B cell (primary cell): Measurements from ENCODE around the gene TRIB2. TPM values are rescaled to one million over a fixed set of nuclear protein-coding genes. Genes with fewer than 3 reads are reported as not detected.

Experiments used
- ATAC-seq: fragments of 200-7000 bp; cut with Tn5 transposase; one replicate; pipeline ENCODE4 v1.10.0; 2021; ENCODE audit warnings: low read depth, mild to moderate bottlenecking, moderate number of reproducible peaks, moderate library complexity
- CTCF ChIA-PET: fragments of 350-600 bp; sonication (Branson Sonifier 250); formaldehyde crosslinking; loops from one replicate; lab custom pipeline; 2021; ENCODE audit warnings: antibody characterized with exemption, inconsistent platforms; lab: Charles Lee
- POLR2A ChIA-PET: fragments of 350-600 bp; sonication (Branson Sonifier 250); formaldehyde crosslinking; loops from one replicate; lab custom pipeline; 2021; ENCODE audit warnings: antibody characterized with exemption; lab: Charles Lee
- DNase-seq: peaks from one replicate; pipeline ENCODE4 v3.0.0; 2013
- H2AFZ ChIP-seq: 2 replicates; pipeline ENCODE4 v1.6.1; 2012; ENCODE audit warnings: mild to moderate bottlenecking, low read depth, low read length; ENCODE audit not compliant: insufficient read depth, poor library complexity, severe bottlenecking
- H3K27ac ChIP-seq, 2 donors: 1 replicate in 1 of 2; 2 replicates in 1 of 2; pipeline ENCODE4 v1.5.1; 2012 to 2013; ENCODE audit warnings: low read length in 2 of 2, mild to moderate bottlenecking in 2 of 2, moderate library complexity in 1 of 2
- H3K27me3 ChIP-seq, 4 experiments: fragments of 200-600 bp in 1 of 4; sonication (generic) in 1 of 4; replicated peaks in 1 of 4; 1 replicate in 2 of 4; 2 replicates in 2 of 4; pipeline versions ENCODE4 v1.6.1 to v1.7.0; 2013 to 2016; ENCODE audit warnings: low read length in 3 of 4, mild to moderate bottlenecking in 2 of 4, mixed read lengths in 1 of 4, moderate library complexity in 1 of 4; ENCODE audit not compliant: insufficient read depth in 4 of 4, control insufficient read depth in 3 of 4; ENCODE audit errors: control extremely low read depth in 1 of 4
- H3K36me3 ChIP-seq, 2 experiments: replicated peaks in 1 of 2; 1 replicate in 1 of 2; 2 replicates in 1 of 2; pipeline versions ENCODE4 v1.6.1 to v1.7.1; 2013; ENCODE audit warnings: low read length in 1 of 2; ENCODE audit not compliant: insufficient read depth in 2 of 2, control insufficient read depth in 1 of 2; ENCODE audit errors: control extremely low read depth in 1 of 2, extremely low read depth in 1 of 2
- H3K4me1 ChIP-seq, 2 donors: fragments of 200-600 bp in 1 of 2; sonication (generic) in 1 of 2; 1 replicate in 1 of 2; 2 replicates in 1 of 2; pipeline versions ENCODE4 v1.5.1 to v1.6.1; 2013 to 2017; ENCODE audit warnings: low read length in 2 of 2; ENCODE audit not compliant: control insufficient read depth in 2 of 2, insufficient read depth in 2 of 2
- H3K4me2 ChIP-seq: replicated peaks from 2 replicates; pipeline ENCODE3; 2012; ENCODE audit warnings: mild to moderate bottlenecking, low read depth, low read length; ENCODE audit not compliant: poor library complexity, severe bottlenecking
- H3K4me3 ChIP-seq, 5 experiments: fragments of 200-600 bp in 1 of 5; sonication (generic) in 1 of 5; 1 replicate in 3 of 5; 2 replicates in 2 of 5; pipeline versions ENCODE4 v1.5.1 to v1.7.0; 2011 to 2016; ENCODE audit warnings: low read length in 4 of 5, mild to moderate bottlenecking in 4 of 5, low read depth in 2 of 5, control low read depth in 1 of 5, moderate library complexity in 1 of 5; ENCODE audit not compliant: insufficient read depth in 1 of 5; ENCODE audit errors: control extremely low read depth in 1 of 5, extremely low read depth in 1 of 5
- H3K79me2 ChIP-seq: fragments of 200-600 bp; sonication (generic); one replicate; pipeline ENCODE4 v1.6.0; 2016; ENCODE audit warnings: low read length; ENCODE audit not compliant: control insufficient read depth, insufficient read depth
- H3K9ac ChIP-seq: fragments of 200-600 bp; sonication (generic); 2 replicates; pipeline ENCODE4 v1.6.1; 2017; ENCODE audit warnings: mild to moderate bottlenecking, low read length, moderate library complexity
- H3K9me3 ChIP-seq, 3 donors: one replicate each; pipeline versions ENCODE4 v1.6.1 to v1.7.1; 2013; ENCODE audit warnings: low read length in 2 of 3; ENCODE audit not compliant: control insufficient read depth in 2 of 3, insufficient read depth in 1 of 3; ENCODE audit errors: control extremely low read depth in 1 of 3
- H4K20me1 ChIP-seq: 2 replicates; pipeline ENCODE4 v1.6.0; 2012; ENCODE audit warnings: mild to moderate bottlenecking, low read length; ENCODE audit not compliant: insufficient read depth, control insufficient read depth, poor library complexity, severe bottlenecking
- H3K27ac Mint-ChIP-seq: one replicate; pipeline ENCODE4 v1.8.0; 2021; ENCODE audit warnings: mixed read lengths
- H3K27me3 Mint-ChIP-seq: one replicate; pipeline ENCODE4 v1.8.0; 2021; ENCODE audit warnings: mixed read lengths
- H3K4me1 Mint-ChIP-seq: one replicate; pipeline ENCODE4 v1.8.0; 2021; ENCODE audit warnings: mixed read lengths
- H3K4me3 Mint-ChIP-seq: one replicate; pipeline ENCODE4 v1.8.0; 2021; ENCODE audit warnings: mixed read lengths
- H3K9me3 Mint-ChIP-seq: one replicate; pipeline ENCODE4 v1.8.0; 2022; ENCODE audit warnings: mixed read lengths; ENCODE audit not compliant: insufficient read depth
- CTCF ChIP-seq: fragments of 200-600 bp; IDR thresholded peaks from one replicate; pipeline ENCODE4 v1.8.0; 2022; ENCODE audit warnings: antibody characterized with exemption, mild to moderate bottlenecking
- EZH2 ChIP-seq: IDR thresholded peaks from 2 replicates; pipeline ENCODE4 v1.6.1; 2012; ENCODE audit warnings: borderline replicate concordance, low read depth, mild to moderate bottlenecking, moderate library complexity, low read length; ENCODE audit not compliant: insufficient read depth, poor library complexity, severe bottlenecking
- WGBS: methylation state at CpG from one replicate; pipeline ENCODE4 v1.1.5; 2013; ENCODE audit warnings: missing lambda C conversion rate; ENCODE audit not compliant: insufficient coverage; 5-methylcytosine and 5-hydroxymethylcytosine counted together
- intact Hi-C: fragments of 100-400 bp; cut with micrococcal nuclease; formaldehyde crosslinking; loops from one replicate; pipeline ENCODE4 v1.10.0; 2022
- polyA plus RNA-seq: library from polyadenylated mRNA; depleted of rRNA; stranded (reverse); fragments of >200 nt; gene quantifications from 2 replicates; pipeline ENCODE4 v1.2.3, GENCODE V29; 2012
- total RNA-seq, 2 donors: library from RNA; stranded (reverse); fragments of 120-200 nt in 1 of 2; gene quantifications; 1 replicate in 1 of 2; 2 replicates in 1 of 2; pipeline versions ENCODE4 v1.2.3 to v1.2.4, GENCODE V29; 2013 to 2022

Gene TRIB2
- total and polyA plus RNA-seq, 2 donors (not counting 1 experiment from before 2014, with no cell fraction given), result 36.3 to 117 TPM

- intact Hi-C loops, result no loop called here
- Mint-ChIP-seq H3K27me3 (peaks cover 10% of the 10 kb centered on the region), H3K4me1 (peaks cover 4% of the 10 kb centered on the region), H3K27ac (no peak overlapping the region), H3K4me3 (no peak overlapping the region), H3K9me3 (no peaks in the 10 kb centered on the region)
- no peaks in the 10 kb centered on the region for H3K79me2 ChIP-seq
- peaks cover 1 to 6% (median 4%) of the 10 kb centered on the region in 3 donors for H3K9me3 ChIP-seq
- no peak overlapping the region for H3K27ac ChIP-seq
- H2AFZ ChIP-seq, result no peak overlapping the region
- H4K20me1 ChIP-seq, result no peaks in the 10 kb centered on the region
- ChIA-PET POLR2A (no interaction called here), CTCF (no interaction called here)
- H3K9ac ChIP-seq, result no peak overlapping the region
- no peaks in the 10 kb centered on the region for H3K36me3 ChIP-seq
- no peak overlapping the region for H3K4me2 ChIP-seq
- 94% methylated on average over 3 of the region's 5 CpGs for WGBS
- no peak for DNase-seq
- no peak for ATAC-seq
- no peak for TF ChIP-seq CTCF
- no peak for TF ChIP-seq EZH2
- H3K27me3 ChIP-seq, result peaks cover 0 to 4% (median 0%) of the 10 kb centered on the region in 4 experiments
- no peaks in the 10 kb centered on the region for H3K4me1 ChIP-seq
- H3K4me3 ChIP-seq, result no peak overlapping the region
Observed at GRCh38 chr2:12701786-12702167, 15.0 kb upstream of the TRIB2 start.

GRCh38 chr2:12702168-12703121 is 14.3 kb upstream of the TRIB2 start:
- no peaks in the 10 kb centered on the region for H3K79me2 ChIP-seq
- H3K9ac ChIP-seq, result no peak overlapping the region
- H3K4me1 Mint-ChIP-seq, result peaks cover 4% of the 10 kb centered on the region
- H3K4me2 ChIP-seq, result no peak overlapping the region
- peaks cover 10% of the 10 kb centered on the region for H3K27me3 Mint-ChIP-seq
- H2AFZ ChIP-seq, result no peak overlapping the region
- intact Hi-C loops, result no loop called here
- TF ChIP-seq EZH2 (no peak), CTCF (no peak)
- H3K27ac ChIP-seq, result no peak overlapping the region
- no peaks in the 10 kb centered on the region for H3K9me3 Mint-ChIP-seq
- H3K36me3 ChIP-seq, result no peaks in the 10 kb centered on the region
- ATAC-seq (no peak), DNase-seq (no peak)
- no peak overlapping the region for H3K4me3 Mint-ChIP-seq
- no peaks in the 10 kb centered on the region for H3K4me1 ChIP-seq
- ChIA-PET POLR2A (no interaction called here), CTCF (no interaction called here)
- H4K20me1 ChIP-seq, result no peaks in the 10 kb centered on the region
- H3K9me3 ChIP-seq, result peaks cover 1 to 6% (median 4%) of the 10 kb centered on the region in 3 donors
- no peak overlapping the region for H3K27ac Mint-ChIP-seq
- WGBS, result no CpG with 5 or more reads among the region's 7 CpGs
- no peak overlapping the region for H3K4me3 ChIP-seq
- peaks cover 0 to 4% (median 0%) of the 10 kb centered on the region in 4 experiments for H3K27me3 ChIP-seq
